ENCODE data around the gene FAM168A.

FAM168A gene

GRCh38 chr11:73420136-73420535 lies 177.8 kb downstream of the FAM168A start:
- peaks cover 21 to 36% of the 10 kb centered on the region in 2 donors for H3K36me3 Mint-ChIP-seq
- peaks cover 5 to 12% of the 10 kb centered on the region in 2 donors for H3K4me1 Mint-ChIP-seq
- no peak overlapping the region for H3K4me3 Mint-ChIP-seq
- H3K27ac Mint-ChIP-seq: no peak overlapping the region
- ATAC-seq (replicated peaks): no peak
- H3K27me3 Mint-ChIP-seq: no peaks in the 10 kb centered on the region
- H3K9me3 Mint-ChIP-seq: peaks cover 0 to 2% of the 10 kb centered on the region in 2 donors
- no peak for DNase-seq

- peaks cover 0 to 2% of the 10 kb centered on the region in 2 donors for H3K9me3 Mint-ChIP-seq
- H3K4me1 Mint-ChIP-seq: peaks cover 7 to 11% of the 10 kb centered on the region in 2 donors
- H3K36me3 Mint-ChIP-seq: peaks cover 24 to 46% of the 10 kb centered on the region in 2 donors
- ATAC-seq (replicated peaks): no peak
- peak overlapping the region; percentile 21 for H3K27ac Mint-ChIP-seq
- no peak for DNase-seq
- H3K4me3 Mint-ChIP-seq: no peak overlapping the region
- no peaks in the 10 kb centered on the region for H3K27me3 Mint-ChIP-seq
Measured at GRCh38 chr11:73416786-73417185, 181.1 kb downstream of the FAM168A start.

GRCh38 chr11:73415854-73416615 lies 181.9 kb downstream of the FAM168A start:
- ATAC-seq (replicated peaks) (no peak), DNase-seq (no peak)
- no peak overlapping the region for H3K4me3 Mint-ChIP-seq
- peaks cover 7 to 11% of the 10 kb centered on the region in 2 donors for H3K4me1 Mint-ChIP-seq
- H3K27me3 Mint-ChIP-seq: no peaks in the 10 kb centered on the region
- peaks cover 24 to 42% of the 10 kb centered on the region in 2 donors for H3K36me3 Mint-ChIP-seq
- peaks cover 0 to 2% of the 10 kb centered on the region in 2 donors for H3K9me3 Mint-ChIP-seq
- H3K27ac Mint-ChIP-seq: peak overlapping the region; percentile 21

- ATAC-seq (replicated peaks) (peak; percentile 7 to 16), DNase-seq (no peak)
- Mint-ChIP-seq H3K4me1 (peaks cover 7 to 11% of the 10 kb centered on the region in 2 donors), H3K36me3 (peaks cover 24 to 37% of the 10 kb centered on the region in 2 donors), H3K27ac (no peak overlapping the region), H3K27me3 (no peaks in the 10 kb centered on the region), H3K4me3 (no peak overlapping the region), H3K9me3 (peaks cover 0 to 2% of the 10 kb centered on the region in 2 donors)
Measured at GRCh38 chr11:73414977-73415651, 182.8 kb downstream of the FAM168A start.

- DNase-seq (no peak), ATAC-seq (replicated peaks) (no peak)
- Mint-ChIP-seq H3K9me3 (peaks cover 0 to 1% of the 10 kb centered on the region in 2 donors), H3K4me3 (no peak overlapping the region), H3K27me3 (no peaks in the 10 kb centered on the region), H3K27ac (peak overlapping the region; percentile 6), H3K36me3 (peaks cover 21 to 31% of the 10 kb centered on the region in 2 donors), H3K4me1 (peaks cover 6 to 20% of the 10 kb centered on the region in 2 donors)
Measured at GRCh38 chr11:73413256-73413655, 184.7 kb downstream of the FAM168A start.

GRCh38 chr11:73412308-73412707 lies 185.6 kb downstream of the FAM168A start:
- ATAC-seq (replicated peaks): no peak
- Mint-ChIP-seq H3K36me3 (peaks cover 23 to 35% of the 10 kb centered on the region in 2 donors), H3K27me3 (no peaks in the 10 kb centered on the region), H3K9me3 (no peaks in the 10 kb centered on the region), H3K27ac (no peak overlapping the region), H3K4me3 (no peak overlapping the region), H3K4me1 (peaks cover 8 to 28% of the 10 kb centered on the region in 2 donors)
- DNase-seq: no peak

- peak; percentile 22 to 24 for ATAC-seq (replicated peaks)
- peaks cover 27 to 36% of the 10 kb centered on the region in 2 donors for H3K36me3 Mint-ChIP-seq
- no peak overlapping the region for H3K4me3 Mint-ChIP-seq
- no peaks in the 10 kb centered on the region for H3K9me3 Mint-ChIP-seq
- H3K27me3 Mint-ChIP-seq: no peaks in the 10 kb centered on the region
- H3K4me1 Mint-ChIP-seq: peaks cover 10 to 28% of the 10 kb centered on the region in 2 donors
- H3K27ac Mint-ChIP-seq: peak overlapping the region; percentile 0
- DNase-seq: no peak
Measured at GRCh38 chr11:73411031-73411430, 186.9 kb downstream of the FAM168A start.

- no peak for DNase-seq
- H3K4me3 Mint-ChIP-seq: no peak overlapping the region
- peaks cover 27 to 37% of the 10 kb centered on the region in 2 donors for H3K36me3 Mint-ChIP-seq
- H3K27me3 Mint-ChIP-seq: no peaks in the 10 kb centered on the region
- peak in 1 of 2 donors; percentile 15 for ATAC-seq (replicated peaks)
- H3K27ac Mint-ChIP-seq: peak overlapping the region; percentile 22
- peaks cover 10 to 28% of the 10 kb centered on the region in 2 donors for H3K4me1 Mint-ChIP-seq
- no peaks in the 10 kb centered on the region for H3K9me3 Mint-ChIP-seq
Measured at GRCh38 chr11:73410627-73411026, 187.3 kb downstream of the FAM168A start.

- no peak for DNase-seq
Measured at GRCh38 chr11:73409431-73409830, 188.5 kb downstream of the FAM168A start.

GRCh38 chr11:73406619-73407018 lies 191.3 kb downstream of the FAM168A start:
- H3K36me3 Mint-ChIP-seq: peaks cover 29 to 33% of the 10 kb centered on the region in 2 donors

More at GRCh38 chr11:73409431-73409830, 188.5 kb downstream of the FAM168A start:
- Mint-ChIP-seq H3K4me1 (peaks cover 7 to 28% of the 10 kb centered on the region in 2 donors), H3K4me3 (peak overlapping the region in 1 of 2 donors; percentile 20), H3K27ac (peak overlapping the region; percentile 70), H3K36me3 (peaks cover 31 to 43% of the 10 kb centered on the region in 2 donors), H3K9me3 (no peaks in the 10 kb centered on the region), H3K27me3 (no peaks in the 10 kb centered on the region)
- ATAC-seq (replicated peaks): peak in 1 of 2 donors; percentile 3

GRCh38 chr11:73406131-73406530 lies 191.8 kb downstream of the FAM168A start:
- Mint-ChIP-seq H3K9me3 (no peaks in the 10 kb centered on the region), H3K27ac (peak overlapping the region; percentile 63), H3K4me1 (peaks cover 12 to 34% of the 10 kb centered on the region in 2 donors), H3K36me3 (peaks cover 34 to 35% of the 10 kb centered on the region in 2 donors), H3K4me3 (no peak overlapping the region), H3K27me3 (no peaks in the 10 kb centered on the region)
- ATAC-seq (replicated peaks): no peak
- DNase-seq: no peak

More at GRCh38 chr11:73406619-73407018, 191.3 kb downstream of the FAM168A start:
- Mint-ChIP-seq H3K27me3 (no peaks in the 10 kb centered on the region), H3K4me3 (peak overlapping the region in 1 of 2 donors; percentile 23), H3K4me1 (peaks cover 9 to 34% of the 10 kb centered on the region in 2 donors), H3K9me3 (no peaks in the 10 kb centered on the region), H3K27ac (peak overlapping the region; percentile 63)
- ATAC-seq (replicated peaks): no peak
- DNase-seq: no peak

- ATAC-seq (replicated peaks) (no peak), DNase-seq (no peak)
- Mint-ChIP-seq H3K9me3 (no peaks in the 10 kb centered on the region), H3K27ac (peak overlapping the region; percentile 72), H3K27me3 (no peaks in the 10 kb centered on the region), H3K36me3 (peaks cover 39 to 40% of the 10 kb centered on the region in 2 donors), H3K4me3 (no peak overlapping the region), H3K4me1 (peaks cover 16 to 34% of the 10 kb centered on the region in 2 donors)
Measured at GRCh38 chr11:73405146-73405510, 192.8 kb downstream of the FAM168A start.

- H3K27ac Mint-ChIP-seq: peak overlapping the region; percentile 72
- no peaks in the 10 kb centered on the region for H3K27me3 Mint-ChIP-seq
- no peak for DNase-seq
- no peaks in the 10 kb centered on the region for H3K9me3 Mint-ChIP-seq
- H3K36me3 Mint-ChIP-seq: peaks cover 39 to 41% of the 10 kb centered on the region in 2 donors
- ATAC-seq (replicated peaks): no peak
- H3K4me3 Mint-ChIP-seq: no peak overlapping the region
- H3K4me1 Mint-ChIP-seq: peaks cover 16 to 35% of the 10 kb centered on the region in 2 donors
Measured at GRCh38 chr11:73404506-73405145, 193.3 kb downstream of the FAM168A start.

GRCh38 chr11:73404048-73404447 lies 193.9 kb downstream of the FAM168A start:
- DNase-seq: no peak
- ATAC-seq (replicated peaks): no peak
- peaks cover 40 to 42% of the 10 kb centered on the region in 2 donors for H3K36me3 Mint-ChIP-seq
- peaks cover 19 to 37% of the 10 kb centered on the region in 2 donors for H3K4me1 Mint-ChIP-seq
- no peaks in the 10 kb centered on the region for H3K9me3 Mint-ChIP-seq
- H3K27ac Mint-ChIP-seq: peak overlapping the region; percentile 81
- no peaks in the 10 kb centered on the region for H3K27me3 Mint-ChIP-seq
- H3K4me3 Mint-ChIP-seq: no peak overlapping the region

Measured in stimulated activated naive B cell treated with anti-CD40 and anti-IgM and Interleukin-4, amounts not matched to agents 10 μg/mL and 1 μg/mL and 100 μg/mL, for 72 hours (primary cell).